Measurements from ENCODE around the gene IDH3A. TPM values are rescaled to one million over a fixed set of nuclear protein-coding genes. Genes with fewer than 3 reads are reported as not detected.
A peak's percentile ranks its signal among the peaks of the same experiment; 100 is the strongest.

The IDH3A gene
- total and polyA plus RNA-seq, 8 donors, result 35.8 to 81.1 (median 49.6) TPM

- Histone ChIP-seq H3K4me3 (no peak overlapping the region), H3K27me3 (peaks cover 0 to 3% of the 10 kb centered on the region in 2 donors), H3K27ac (no peak overlapping the region), H3K9me3 (no peaks in the 10 kb centered on the region), H3K36me3 (no peaks in the 10 kb centered on the region), H3K4me1 (no peaks in the 10 kb centered on the region)
- no peak for TF ChIP-seq CTCF (IDR thresholded peaks at IDR 0.05)
- ATAC-seq, result peak; percentile 63
- DNase-seq, result peak in 1 of 4 donors; percentile 58
- intact Hi-C loops (cut with DNase I), result no loop called here
These were observed 59.9 kb downstream of the IDH3A start for GRCh38 chr15:78208887-78209645.

- no peak overlapping the region for H3K27ac ChIP-seq
- no peak for TF ChIP-seq CTCF (IDR thresholded peaks at IDR 0.05)
- H3K4me1 ChIP-seq, result no peaks in the 10 kb centered on the region
These were observed 60.6 kb downstream of the IDH3A start for GRCh38 chr15:78209646-78210348.

DNA sequence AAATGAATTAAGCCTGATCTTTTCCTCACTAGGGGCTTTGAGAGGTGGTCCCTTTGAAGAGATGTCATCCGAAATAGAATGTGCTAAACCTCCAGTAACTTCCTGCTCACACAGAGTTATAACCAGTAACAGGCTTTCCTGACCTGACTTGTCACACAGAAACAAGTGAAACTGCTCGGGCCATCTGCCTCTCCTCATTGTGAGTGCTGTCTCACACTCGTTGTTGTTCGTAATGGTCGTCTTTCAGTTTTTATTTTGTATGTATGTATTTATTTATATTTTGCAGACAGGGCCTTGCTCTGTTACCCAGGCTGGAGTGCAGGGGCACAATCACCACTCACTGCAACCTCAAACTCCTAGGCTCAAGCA, 61.2 kb downstream of the IDH3A start:
- DNase-seq (no peak), ATAC-seq (no peak)
- no peak for TF ChIP-seq CTCF (IDR thresholded peaks at IDR 0.05)
- Histone ChIP-seq H3K4me1 (no peaks in the 10 kb centered on the region), H3K36me3 (no peaks in the 10 kb centered on the region), H3K4me3 (no peak overlapping the region), H3K9me3 (no peaks in the 10 kb centered on the region), H3K27ac (no peak overlapping the region), H3K27me3 (peaks cover 0 to 3% of the 10 kb centered on the region in 2 donors)
- intact Hi-C loops (cut with DNase I), result no loop called here

More at GRCh38 chr15:78209646-78210348, 60.6 kb downstream of the IDH3A start:
- DNase-seq (no peak), ATAC-seq (peak; percentile 37)
- H3K9me3 ChIP-seq, result no peaks in the 10 kb centered on the region
- peaks cover 0 to 3% of the 10 kb centered on the region in 2 donors for H3K27me3 ChIP-seq
- intact Hi-C loops (cut with DNase I), result no loop called here
- H3K4me3 ChIP-seq, result no peak overlapping the region
- H3K36me3 ChIP-seq, result no peaks in the 10 kb centered on the region

GRCh38 chr15:78211189-78211921, 62.2 kb downstream of the IDH3A start:
- TF ChIP-seq CTCF (IDR thresholded peaks at IDR 0.05), result no peak
- H3K9me3 ChIP-seq, result no peaks in the 10 kb centered on the region
- H3K36me3 ChIP-seq, result no peaks in the 10 kb centered on the region
- no peaks in the 10 kb centered on the region for H3K4me1 ChIP-seq
- no peak overlapping the region for H3K27ac ChIP-seq
- peaks cover 0 to 3% of the 10 kb centered on the region in 2 donors for H3K27me3 ChIP-seq
- no peak overlapping the region for H3K4me3 ChIP-seq
- DNase-seq (no peak), ATAC-seq (no peak)
- intact Hi-C loops (cut with DNase I), result no loop called here

DNA sequence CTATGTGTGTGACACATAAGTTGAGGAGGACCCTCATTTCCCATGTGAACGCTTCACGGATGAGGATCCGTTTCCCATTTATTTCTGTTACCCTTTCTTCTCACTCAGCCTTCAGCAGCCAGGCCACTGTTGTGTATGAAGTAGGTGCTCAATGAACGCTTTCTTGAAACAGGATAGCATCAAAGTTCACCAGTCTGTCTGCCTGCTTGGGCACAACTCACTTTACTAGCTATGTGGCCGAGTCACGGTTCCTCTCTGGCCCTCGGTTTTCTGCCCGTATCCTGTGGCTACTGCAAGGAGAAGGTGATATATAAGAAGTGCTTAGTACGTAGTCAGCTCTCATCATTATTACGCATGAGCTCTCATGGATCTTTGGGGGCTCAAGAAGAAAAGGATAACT, 62.8 kb downstream of the IDH3A start:
- Histone ChIP-seq H3K27ac (no peak overlapping the region), H3K36me3 (no peaks in the 10 kb centered on the region), H3K4me1 (no peaks in the 10 kb centered on the region), H3K27me3 (peaks cover 0 to 3% of the 10 kb centered on the region in 2 donors), H3K9me3 (no peaks in the 10 kb centered on the region), H3K4me3 (no peak overlapping the region)
- intact Hi-C loops (cut with DNase I), result no loop called here
- no peak for DNase-seq
- no peak for TF ChIP-seq CTCF (IDR thresholded peaks at IDR 0.05)
- ATAC-seq, result no peak
